HepG2 (cell line): ENCODE results near the gene TLE5. TPM values are rescaled to one million over a fixed set of nuclear protein-coding genes. Genes with fewer than 3 reads are reported as not detected.

Experiments used
- AHDC1 ChIP-seq: sonication (generic); formaldehyde crosslinking; IDR thresholded peaks from 2 replicates; pipeline ENCODE4 v1.5.1; 2020; ENCODE audit warnings: mild to moderate bottlenecking, missing genetic modification reagents, borderline replicate concordance
- HNF4G ChIP-seq, 2 experiments: sonication (generic) in 1 of 2; formaldehyde crosslinking in 1 of 2; IDR thresholded peaks; 2 replicates each; pipeline versions ENCODE4 v1.4.0 to v1.6.1; 2011 to 2020; ENCODE audit warnings: borderline replicate concordance in 2 of 2, low read depth in 2 of 2, mild to moderate bottlenecking in 2 of 2, low read length in 1 of 2, missing genetic modification reagents in 1 of 2, moderate library complexity in 1 of 2
- IRF9 ChIP-seq: sonication (generic); formaldehyde crosslinking; IDR thresholded peaks from 2 replicates; pipeline ENCODE4 v1.8.0; 2022; ENCODE audit warnings: missing genetic modification reagents, mild to moderate bottlenecking, borderline replicate concordance
- KDM6A ChIP-seq: IDR thresholded peaks from 2 replicates; pipeline ENCODE4 v1.6.1; 2016; ENCODE audit warnings: low read depth
- KLF6 ChIP-seq: IDR thresholded peaks from 2 replicates; pipeline ENCODE4 v1.8.0; 2016; ENCODE audit warnings: missing biosample characterization, missing genetic modification reagents
- NR2C2 ChIP-seq: sonication (generic); formaldehyde crosslinking; IDR thresholded peaks from 2 replicates; pipeline ENCODE4 v1.4.0; 2020; ENCODE audit warnings: missing genetic modification reagents, mild to moderate bottlenecking, moderate library complexity, borderline replicate concordance
- PPARG ChIP-seq: conservative IDR thresholded peaks from 2 replicates; pipeline ENCODE4 v1.6.1; 2016; ENCODE audit warnings: missing biosample characterization, missing genetic modification reagents
- SALL2 ChIP-seq: sonication (generic); formaldehyde crosslinking; IDR thresholded peaks from 2 replicates; pipeline ENCODE4 v1.8.1; 2023; ENCODE audit warnings: mild to moderate bottlenecking, missing genetic modification reagents, inconsistent platforms
- YEATS4 ChIP-seq: sonication (generic); formaldehyde crosslinking; IDR thresholded peaks from 2 replicates; pipeline ENCODE4 v1.4.0; 2020; ENCODE audit warnings: missing genetic modification reagents, borderline replicate concordance
- ZFX ChIP-seq: sonication (generic); formaldehyde crosslinking; IDR thresholded peaks from 2 replicates; pipeline ENCODE4 v1.4.0; 2020; ENCODE audit warnings: mild to moderate bottlenecking, low read depth, missing genetic modification reagents, moderate library complexity
- ZFYVE20 ChIP-seq: sonication (generic); formaldehyde crosslinking; IDR thresholded peaks from 2 replicates; pipeline ENCODE4 v1.8.0; 2023; ENCODE audit warnings: low read depth, mild to moderate bottlenecking, moderate library complexity, missing genetic modification reagents, borderline replicate concordance
- polyA plus RNA-seq, 8 experiments: library from polyadenylated mRNA; depleted of rRNA in 3 of 8; stranded (reverse) in 7 of 8; unstranded in 1 of 8; fragments of >200 nt; fragmentation: Illumina TruSeq in 4 of 8; extraction: Trizol in 4 of 8; gene quantifications; 2 replicates each; pipeline versions ENCODE4 v1.2.1 to v1.2.3, GENCODE V29; 2011 to 2016; ENCODE audit warnings: low read depth in 4 of 8, missing spikeins in 1 of 8, mixed read lengths in 1 of 8; ENCODE audit not compliant: insufficient read depth in 1 of 8
- total RNA-seq, 5 experiments: library from RNA; depleted of rRNA; stranded (reverse); fragments of >200 nt; fragmentation: Illumina TruSeq; extraction: Trizol; gene quantifications; 2 replicates each; pipeline ENCODE4 v1.2.3, GENCODE V29; 2016; ENCODE audit warnings: low read depth in 1 of 5
- TF ChIP-seq, protein P1 (sequence below): sonication (generic); formaldehyde crosslinking; IDR thresholded peaks from 2 replicates; pipeline ENCODE4 v1.4.0; 2020; ENCODE audit warnings: missing genetic modification reagents, borderline replicate concordance
- TF ChIP-seq, protein P2 (sequence below): IDR thresholded peaks from 2 replicates; pipeline ENCODE4 v1.6.1; 2016; ENCODE audit warnings: control low read depth
- TF ChIP-seq, protein P3 (sequence below): sonication (generic); formaldehyde crosslinking; IDR thresholded peaks from 2 replicates; pipeline ENCODE4 v1.8.1; 2023; ENCODE audit warnings: mild to moderate bottlenecking, missing genetic modification reagents

Gene TLE5
- total and polyA plus RNA-seq, 2 of the 13 experiments (the other 11 are each of a cell fraction or from before 2014, with no cell fraction given) = 62.8 to 189 TPM

DNA sequence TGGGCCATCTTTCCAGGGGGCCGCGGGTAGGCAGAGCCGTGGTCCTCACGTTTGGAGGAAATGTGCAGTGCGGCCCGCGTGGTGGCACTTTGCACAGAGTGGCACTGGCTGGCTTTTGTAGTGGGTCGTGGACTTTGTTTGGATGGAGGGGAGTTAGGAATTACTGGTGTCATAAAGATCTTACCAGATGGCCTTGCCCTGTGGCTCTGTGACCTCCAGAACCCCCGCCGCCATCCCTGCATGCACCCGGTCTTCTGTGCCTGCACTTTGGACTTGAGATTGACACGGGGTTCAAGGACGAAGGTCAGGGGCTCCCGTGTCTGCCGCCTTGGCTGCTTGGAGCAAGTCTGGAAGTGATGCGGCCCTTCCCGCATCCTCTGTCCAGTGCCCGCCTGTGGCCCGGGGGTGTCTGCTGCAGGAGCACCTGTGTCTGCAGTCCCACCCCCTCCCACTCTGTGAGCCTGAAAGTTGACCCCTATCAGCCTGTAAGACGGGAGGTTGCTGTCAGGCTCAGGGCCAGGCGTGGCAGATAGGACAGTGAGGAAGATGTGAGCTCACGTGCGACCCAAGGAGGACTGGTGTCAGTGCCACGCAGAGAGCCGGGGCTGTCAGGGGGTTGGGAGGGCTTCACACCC lies 34.1 kb upstream of the TLE5 start (continued):
- TF ChIP-seq, protein P1, sequence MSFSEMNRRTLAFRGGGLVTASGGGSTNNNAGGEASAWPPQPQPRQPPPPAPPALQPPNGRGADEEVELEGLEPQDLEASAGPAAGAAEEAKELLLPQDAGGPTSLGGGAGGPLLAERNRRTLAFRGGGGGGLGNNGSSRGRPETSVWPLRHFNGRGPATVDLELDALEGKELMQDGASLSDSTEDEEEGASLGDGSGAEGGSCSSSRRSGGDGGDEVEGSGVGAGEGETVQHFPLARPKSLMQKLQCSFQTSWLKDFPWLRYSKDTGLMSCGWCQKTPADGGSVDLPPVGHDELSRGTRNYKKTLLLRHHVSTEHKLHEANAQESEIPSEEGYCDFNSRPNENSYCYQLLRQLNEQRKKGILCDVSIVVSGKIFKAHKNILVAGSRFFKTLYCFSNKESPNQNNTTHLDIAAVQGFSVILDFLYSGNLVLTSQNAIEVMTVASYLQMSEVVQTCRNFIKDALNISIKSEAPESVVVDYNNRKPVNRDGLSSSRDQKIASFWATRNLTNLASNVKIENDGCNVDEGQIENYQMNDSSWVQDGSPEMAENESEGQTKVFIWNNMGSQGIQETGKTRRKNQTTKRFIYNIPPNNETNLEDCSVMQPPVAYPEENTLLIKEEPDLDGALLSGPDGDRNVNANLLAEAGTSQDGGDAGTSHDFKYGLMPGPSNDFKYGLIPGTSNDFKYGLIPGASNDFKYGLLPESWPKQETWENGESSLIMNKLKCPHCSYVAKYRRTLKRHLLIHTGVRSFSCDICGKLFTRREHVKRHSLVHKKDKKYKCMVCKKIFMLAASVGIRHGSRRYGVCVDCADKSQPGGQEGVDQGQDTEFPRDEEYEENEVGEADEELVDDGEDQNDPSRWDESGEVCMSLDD (CRISPR knock-in tag) = 0 out of 2 replicates have a peak, but pooled peaks have one; percentile 68
- TF ChIP-seq KLF6 (CRISPR knock-in tag) (no peak), AHDC1 (CRISPR knock-in tag) (0 out of 2 replicates have a peak, but pooled peaks have one; percentile 25), ZFX (CRISPR knock-in tag) (peak; percentile 22), PPARG (no peak; the same call in 1 of the 2 replicates), NR2C2 (CRISPR knock-in tag) (peak; percentile 89), SALL2 (CRISPR knock-in tag) (0 out of 2 replicates have a peak, but pooled peaks have one; percentile 66), ZFYVE20 (CRISPR knock-in tag) (no peak), IRF9 (0 out of 2 replicates have a peak, but pooled peaks have one; percentile 22), HNF4G (IDR thresholded peaks at IDR 0.05; ENCODE audit: borderline replicate concordance, low read depth, low read length) (peak; percentile 64), HNF4G (CRISPR knock-in tag; IDR thresholded peaks at IDR 0.05; ENCODE audit: borderline replicate concordance, low read depth) (peak; percentile 27; the same call in 1 of the 2 replicates), YEATS4 (CRISPR knock-in tag) (peak; percentile 80; the same call in 1 of the 2 replicates), KDM6A (CRISPR knock-in tag) (peak; percentile 8; the same call in 1 of the 2 replicates)
- TF ChIP-seq, protein P2, sequence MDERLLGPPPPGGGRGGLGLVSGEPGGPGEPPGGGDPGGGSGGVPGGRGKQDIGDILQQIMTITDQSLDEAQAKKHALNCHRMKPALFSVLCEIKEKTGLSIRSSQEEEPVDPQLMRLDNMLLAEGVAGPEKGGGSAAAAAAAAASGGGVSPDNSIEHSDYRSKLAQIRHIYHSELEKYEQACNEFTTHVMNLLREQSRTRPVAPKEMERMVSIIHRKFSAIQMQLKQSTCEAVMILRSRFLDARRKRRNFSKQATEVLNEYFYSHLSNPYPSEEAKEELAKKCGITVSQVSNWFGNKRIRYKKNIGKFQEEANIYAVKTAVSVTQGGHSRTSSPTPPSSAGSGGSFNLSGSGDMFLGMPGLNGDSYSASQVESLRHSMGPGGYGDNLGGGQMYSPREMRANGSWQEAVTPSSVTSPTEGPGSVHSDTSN = 0 out of 2 replicates have a peak, but pooled peaks have one; percentile 22
- TF ChIP-seq, protein P3, sequence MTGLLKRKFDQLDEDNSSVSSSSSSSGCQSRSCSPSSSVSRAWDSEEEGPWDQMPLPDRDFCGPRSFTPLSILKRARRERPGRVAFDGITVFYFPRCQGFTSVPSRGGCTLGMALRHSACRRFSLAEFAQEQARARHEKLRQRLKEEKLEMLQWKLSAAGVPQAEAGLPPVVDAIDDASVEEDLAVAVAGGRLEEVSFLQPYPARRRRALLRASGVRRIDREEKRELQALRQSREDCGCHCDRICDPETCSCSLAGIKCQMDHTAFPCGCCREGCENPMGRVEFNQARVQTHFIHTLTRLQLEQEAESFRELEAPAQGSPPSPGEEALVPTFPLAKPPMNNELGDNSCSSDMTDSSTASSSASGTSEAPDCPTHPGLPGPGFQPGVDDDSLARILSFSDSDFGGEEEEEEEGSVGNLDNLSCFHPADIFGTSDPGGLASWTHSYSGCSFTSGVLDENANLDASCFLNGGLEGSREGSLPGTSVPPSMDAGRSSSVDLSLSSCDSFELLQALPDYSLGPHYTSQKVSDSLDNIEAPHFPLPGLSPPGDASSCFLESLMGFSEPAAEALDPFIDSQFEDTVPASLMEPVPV (CRISPR knock-in tag) = no peak; the same call in 1 of the 2 replicates
